Left lung (tissue), 10 donors: ENCODE data around the gene EPX. TPM values are rescaled to one million over a fixed set of nuclear protein-coding genes. Genes with fewer than 3 reads are reported as not detected.

Experiments
- ATAC-seq: fragments of 200-7000 bp; cut with Tn5 transposase; one replicate; pipeline ENCODE4 v1.9.1; 2020; ENCODE audit warnings: moderate library complexity
- DNase-seq, 4 donors: peaks; one replicate each; pipeline ENCODE4 v3.0.0-alpha.2; 2013 to 2020
- H3K27ac ChIP-seq, 2 donors: fragments of 200-600 bp; sonication (generic) in 1 of 2; one replicate each; pipeline versions ENCODE4 v1.5.0 to v1.8.0; 2020 to 2021
- H3K27me3 ChIP-seq, 2 donors: fragments of 200-600 bp; sonication (generic) in 1 of 2; one replicate each; pipeline versions ENCODE4 v1.5.0 to v1.8.0; 2020 to 2021
- H3K36me3 ChIP-seq, 2 donors: fragments of 200-600 bp; sonication (generic) in 1 of 2; one replicate each; pipeline versions ENCODE4 v1.5.0 to v1.8.0; 2020 to 2021
- H3K4me1 ChIP-seq, 2 donors: fragments of 200-600 bp; one replicate each; pipeline ENCODE4 v1.8.0; 2021
- H3K4me3 ChIP-seq, 2 donors: fragments of 200-600 bp; sonication (generic) in 1 of 2; one replicate each; pipeline versions ENCODE4 v1.5.0 to v1.8.0; 2020 to 2021; ENCODE audit warnings: mild to moderate bottlenecking in 1 of 2
- H3K9me3 ChIP-seq, 2 donors: fragments of 200-600 bp; sonication (generic) in 1 of 2; one replicate each; pipeline versions ENCODE4 v1.5.0 to v1.8.0; 2020 to 2021
- intact Hi-C, 2 donors: fragments of 100-400 bp; cut with DNase I; formaldehyde crosslinking; loops; one replicate each; pipeline versions ENCODE4 v1.11.2 to v1.14.2; 2022
- polyA plus RNA-seq, 6 donors: library from polyadenylated mRNA; unstranded; fragments of 120-200 nt; gene quantifications; one replicate each; pipeline ENCODE4 v1.2.1, GENCODE V29; 2013; ENCODE audit not compliant: insufficient read length in 6 of 6
- total RNA-seq, 2 donors: library from RNA; stranded (reverse); fragmentation: NEBNext Ultra II Directional; extraction: Animal tissue kit (Norgen Biotek cat#: 25700); gene quantifications; one replicate each; pipeline ENCODE4 v1.2.1, GENCODE V29; 2021
- TF ChIP-seq, protein P1 (sequence below), 2 donors: fragments of 200-600 bp; sonication (generic) in 1 of 2; IDR thresholded peaks; one replicate each; pipeline versions ENCODE4 v1.5.0 to v1.8.0; 2021; ENCODE audit warnings: antibody characterized with exemption in 2 of 2
- donor health status: DM: no; HTN: yes; CAD: no.
- donor health status: DM: no; HTN: no; CAD: no.

The EPX gene
- total and polyA plus RNA-seq, 8 donors, result 0.63 to 1.2 (median 0.90) TPM; not detected in 2

DNA sequence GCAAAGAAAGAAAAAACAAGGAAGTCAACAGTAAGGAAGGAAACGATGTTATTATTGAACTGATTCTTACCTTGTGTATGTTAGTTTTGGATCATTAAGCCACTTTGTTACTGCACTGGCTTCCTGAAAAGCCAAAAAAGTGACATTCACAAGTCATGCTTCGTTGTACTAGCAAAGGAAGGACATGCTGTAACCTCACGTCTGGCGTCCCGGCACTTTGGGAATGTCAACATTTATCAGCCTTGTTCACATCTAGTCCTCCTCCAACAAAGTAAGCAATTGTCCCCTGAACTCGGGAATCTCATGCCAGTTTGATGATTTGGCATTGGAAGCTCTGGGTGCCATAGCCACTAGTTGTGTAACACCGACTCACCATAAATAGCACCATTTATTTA lies 27.3 kb downstream of the EPX start:
- TF ChIP-seq, protein P1, sequence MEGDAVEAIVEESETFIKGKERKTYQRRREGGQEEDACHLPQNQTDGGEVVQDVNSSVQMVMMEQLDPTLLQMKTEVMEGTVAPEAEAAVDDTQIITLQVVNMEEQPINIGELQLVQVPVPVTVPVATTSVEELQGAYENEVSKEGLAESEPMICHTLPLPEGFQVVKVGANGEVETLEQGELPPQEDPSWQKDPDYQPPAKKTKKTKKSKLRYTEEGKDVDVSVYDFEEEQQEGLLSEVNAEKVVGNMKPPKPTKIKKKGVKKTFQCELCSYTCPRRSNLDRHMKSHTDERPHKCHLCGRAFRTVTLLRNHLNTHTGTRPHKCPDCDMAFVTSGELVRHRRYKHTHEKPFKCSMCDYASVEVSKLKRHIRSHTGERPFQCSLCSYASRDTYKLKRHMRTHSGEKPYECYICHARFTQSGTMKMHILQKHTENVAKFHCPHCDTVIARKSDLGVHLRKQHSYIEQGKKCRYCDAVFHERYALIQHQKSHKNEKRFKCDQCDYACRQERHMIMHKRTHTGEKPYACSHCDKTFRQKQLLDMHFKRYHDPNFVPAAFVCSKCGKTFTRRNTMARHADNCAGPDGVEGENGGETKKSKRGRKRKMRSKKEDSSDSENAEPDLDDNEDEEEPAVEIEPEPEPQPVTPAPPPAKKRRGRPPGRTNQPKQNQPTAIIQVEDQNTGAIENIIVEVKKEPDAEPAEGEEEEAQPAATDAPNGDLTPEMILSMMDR (IDR thresholded peaks at IDR 0.05), result no peak
- Histone ChIP-seq H3K4me1 (peaks cover 0 to 7% of the 10 kb centered on the region in 2 donors), H3K27me3 (no peaks in the 10 kb centered on the region), H3K4me3 (peak overlapping the region; percentile 57 to 62), H3K9me3 (no peaks in the 10 kb centered on the region), H3K36me3 (no peaks in the 10 kb centered on the region), H3K27ac (peak overlapping the region; percentile 66 to 81)
- DNase-seq (no peak), ATAC-seq (peak; percentile 16)
- intact Hi-C loops, result no loop called here

DNA sequence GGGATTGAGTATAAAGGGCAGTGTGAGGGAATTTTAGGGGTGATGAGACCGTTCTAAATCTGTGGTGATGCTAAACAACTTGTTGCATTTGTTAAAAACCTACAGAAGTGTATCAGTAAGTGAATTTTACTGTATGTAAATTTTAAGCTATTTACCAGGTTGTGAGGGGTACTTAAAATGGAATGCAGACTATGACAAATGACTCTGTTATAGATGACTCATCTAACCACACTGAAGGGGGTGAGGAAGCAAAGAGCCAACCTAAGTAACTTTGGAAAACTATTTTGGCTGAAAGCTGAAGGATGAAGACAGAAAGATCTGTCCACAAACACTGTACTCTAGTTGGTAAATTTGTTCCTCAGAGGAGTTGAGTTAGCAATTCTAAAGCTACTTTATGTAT lies 31.8 kb downstream of the EPX start:
- intact Hi-C loops, result no loop called here
- Histone ChIP-seq H3K27me3 (peaks cover 0 to 6% of the 10 kb centered on the region in 2 donors), H3K27ac (no peak overlapping the region), H3K4me1 (peaks cover 0 to 7% of the 10 kb centered on the region in 2 donors), H3K36me3 (no peaks in the 10 kb centered on the region), H3K4me3 (no peak overlapping the region), H3K9me3 (no peaks in the 10 kb centered on the region)
- DNase-seq (no peak), ATAC-seq (no peak)
- TF ChIP-seq, protein P1 (IDR thresholded peaks at IDR 0.05), result no peak

DNA sequence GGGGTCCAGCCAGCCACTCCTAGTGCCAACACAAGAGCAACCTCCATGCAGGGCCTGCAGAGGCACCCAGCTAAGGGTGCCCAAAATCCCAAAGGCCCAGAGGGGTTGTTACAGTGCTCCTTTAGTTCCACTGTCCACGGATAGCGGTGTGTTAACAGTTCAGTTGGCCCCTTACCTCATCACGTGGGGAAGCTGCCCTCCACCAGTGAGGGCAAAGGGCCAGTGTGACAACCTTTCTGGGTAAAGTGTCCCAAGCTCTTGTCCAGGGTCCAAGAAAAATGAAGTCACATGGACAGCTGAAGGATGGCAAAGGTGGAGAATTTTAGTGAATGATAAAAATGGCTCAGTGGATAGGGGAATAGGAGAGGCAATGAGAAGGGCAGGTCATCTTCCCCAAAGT lies 35.2 kb downstream of the EPX start:
- H3K9me3 ChIP-seq, result no peaks in the 10 kb centered on the region
- intact Hi-C loops, result no loop called here
- no peak overlapping the region for H3K4me3 ChIP-seq
- peaks cover 0 to 6% of the 10 kb centered on the region in 2 donors for H3K4me1 ChIP-seq
- DNase-seq, result no peak
- H3K27me3 ChIP-seq, result peaks cover 0 to 13% of the 10 kb centered on the region in 2 donors
- H3K27ac ChIP-seq, result no peak overlapping the region
- no peaks in the 10 kb centered on the region for H3K36me3 ChIP-seq
- TF ChIP-seq, protein P1 (IDR thresholded peaks at IDR 0.05), result no peak
- ATAC-seq, result no peak

DNA sequence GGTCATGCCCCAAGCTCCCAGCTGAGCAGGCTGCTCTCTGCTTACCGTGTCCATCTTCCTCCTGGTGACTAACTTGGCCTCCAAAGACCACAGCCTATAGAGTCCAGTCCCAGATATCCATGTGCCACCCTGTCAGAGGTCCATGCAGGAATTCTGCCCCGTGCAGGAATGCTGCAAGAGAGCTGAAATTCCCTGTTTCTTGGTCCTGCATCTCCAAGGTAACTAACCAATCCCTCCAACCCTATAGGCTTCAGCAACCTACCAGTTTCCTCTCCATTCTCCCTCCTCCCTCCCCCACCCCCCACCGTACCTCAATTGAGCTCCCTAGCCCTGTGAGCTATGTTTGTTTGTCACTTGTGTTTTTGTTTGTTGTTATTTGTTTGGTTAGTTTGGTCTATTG lies 36.2 kb downstream of the EPX start:
- H3K4me1 ChIP-seq, result peaks cover 0 to 6% of the 10 kb centered on the region in 2 donors
- H3K9me3 ChIP-seq, result no peaks in the 10 kb centered on the region
- no peak for ATAC-seq
- no peak overlapping the region for H3K4me3 ChIP-seq
- no peak for DNase-seq
- peaks cover 0 to 18% of the 10 kb centered on the region in 2 donors for H3K27me3 ChIP-seq
- no peaks in the 10 kb centered on the region for H3K36me3 ChIP-seq
- intact Hi-C loops, result no loop called here
- no peak overlapping the region for H3K27ac ChIP-seq
- TF ChIP-seq, protein P1 (IDR thresholded peaks at IDR 0.05), result no peak

DNA sequence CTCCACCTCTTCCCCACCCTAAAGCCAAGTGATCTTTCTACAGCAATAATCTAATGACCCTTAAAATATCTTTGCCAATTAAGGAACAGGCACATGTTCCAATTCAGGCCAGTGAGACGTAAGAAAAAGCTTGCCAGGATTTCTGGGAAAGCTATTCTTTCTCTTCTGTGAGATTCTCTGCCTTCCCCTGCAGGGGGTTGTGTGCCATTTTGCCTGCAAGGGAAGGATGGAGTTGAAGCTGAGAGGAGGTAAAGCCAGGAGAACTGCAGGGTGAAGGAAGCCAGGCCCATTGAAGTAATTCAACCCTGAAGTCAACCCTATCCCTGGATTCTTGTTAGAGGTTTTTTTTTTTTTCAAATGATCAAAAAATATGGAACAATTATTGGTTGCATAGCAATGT lies 36.9 kb downstream of the EPX start:
- intact Hi-C loops, result no loop called here
- TF ChIP-seq, protein P1 (IDR thresholded peaks at IDR 0.05), result no peak
- H3K4me1 ChIP-seq, result peaks cover 0 to 6% of the 10 kb centered on the region in 2 donors
- ATAC-seq, result no peak
- no peaks in the 10 kb centered on the region for H3K9me3 ChIP-seq
- DNase-seq, result no peak
- H3K27me3 ChIP-seq, result peaks cover 0 to 22% of the 10 kb centered on the region in 2 donors
- H3K36me3 ChIP-seq, result no peaks in the 10 kb centered on the region
- no peak overlapping the region for H3K4me3 ChIP-seq
- no peak overlapping the region for H3K27ac ChIP-seq
